PFSK-1 (cell line): Measurements from ENCODE around the gene TMEM255A.

Experiments
- POLR2AphosphoS5 ChIP-seq: IDR thresholded peaks from 2 replicates; pipeline ENCODE4 v1.6.1; 2012; ENCODE audit warnings: low read depth, mild to moderate bottlenecking, control low read depth, low read length, moderate library complexity
- REST ChIP-seq, 2 experiments: IDR thresholded peaks; 2 replicates each; pipeline versions ENCODE4 v1.6.1 to v1.8.0; 2011 to 2012; ENCODE audit warnings: low read depth in 2 of 2, low read length in 2 of 2, control low read depth in 1 of 2, inconsistent platforms in 1 of 2, mild to moderate bottlenecking in 1 of 2, moderate library complexity in 1 of 2; ENCODE audit not compliant: insufficient read depth in 1 of 2
- TAF1 ChIP-seq: IDR thresholded peaks from 2 replicates; pipeline ENCODE4 v1.6.1; 2012; ENCODE audit warnings: low read length, control low read depth, borderline replicate concordance; ENCODE audit not compliant: insufficient read depth

- TF ChIP-seq POLR2AphosphoS5 (no peak), REST (IDR thresholded peaks at IDR 0.05; ENCODE audit: insufficient read depth in 1 of 2, low read depth in 2 of 2, low read length in 2 of 2) (no peak), TAF1 (no peak)
Observed at GRCh38 chrX:120334151-120334550, 22.9 kb upstream of the TMEM255A start.
